Gastrocnemius medialis (tissue), 4 donors: ENCODE measurements around the gene CUX1. TPM values are rescaled to one million over a fixed set of nuclear protein-coding genes. Genes with fewer than 3 reads are reported as not detected.
A peak's percentile ranks its signal among the peaks of the same experiment; 100 is the strongest.
"Not testable (repeated sequence)": the region's sequence is repeated elsewhere in the genome, so short reads cannot be mapped to it uniquely, and the experiment has no call there.

ENCODE experiments used
- ATAC-seq, 2 donors: fragments of 150-250 bp; one replicate each; pipeline ENCODE4 v1.9.1; 2016
- DNase-seq, 2 donors: peaks; one replicate each; pipeline ENCODE4 v3.0.0-alpha.2; 2019
- H3K27ac ChIP-seq, 4 donors: fragments of 200-600 bp; sonication (generic); 1 replicate in 1 of 4; 2 replicates in 3 of 4; pipeline ENCODE4 v1.5.1; 2016 to 2018; ENCODE audit warnings: mild to moderate bottlenecking in 2 of 4, moderate library complexity in 1 of 4
- H3K27me3 ChIP-seq, 3 donors: fragments of 200-600 bp; sonication (generic) in 2 of 3; 1 replicate in 1 of 3; 2 replicates in 2 of 3; pipeline versions ENCODE4 v1.5.1 to v1.6.0; 2016 to 2019; ENCODE audit warnings: mild to moderate bottlenecking in 1 of 3, moderate library complexity in 1 of 3
- H3K36me3 ChIP-seq, 2 donors: fragments of 200-600 bp; sonication (generic) in 1 of 2; one replicate each; pipeline ENCODE4 v1.5.1; 2017 to 2018
- H3K4me1 ChIP-seq, 2 donors: fragments of 200-600 bp; sonication (generic) in 1 of 2; one replicate each; pipeline ENCODE4 v1.5.1; 2016 to 2017; ENCODE audit warnings: mild to moderate bottlenecking in 2 of 2
- H3K4me3 ChIP-seq, 4 donors: fragments of 200-600 bp; sonication (generic) in 3 of 4; 1 replicate in 1 of 4; 2 replicates in 3 of 4; pipeline ENCODE4 v1.5.1; 2016 to 2019; ENCODE audit warnings: mild to moderate bottlenecking in 2 of 4
- H3K9me3 ChIP-seq, 3 donors: fragments of 200-600 bp; sonication (generic) in 2 of 3; 1 replicate in 1 of 3; 2 replicates in 2 of 3; pipeline ENCODE4 v1.5.1; 2016 to 2019
- POLR2A ChIP-seq, 2 donors: fragments of 450-650 bp; IDR thresholded peaks; one replicate each; pipeline ENCODE4 v1.6.1; 2017; ENCODE audit warnings: antibody characterized with exemption in 2 of 2, mild to moderate bottlenecking in 2 of 2, moderate library complexity in 2 of 2
- in situ Hi-C, 4 donors: fragments of 200-750 bp; cut with MboI; loops; one replicate each; pipeline versions ENCODE4 v1.15.0 to v1.8.0; 2017; ENCODE audit warnings: low sequenced_read_pairs in 4 of 4
- intact Hi-C: fragments of 100-400 bp; cut with DNase I; formaldehyde crosslinking; loops from one replicate; pipeline ENCODE4 v1.15.1; 2023; ENCODE audit warnings: low total_unique reads
- total RNA-seq, 4 donors: library from RNA; depleted of rRNA; stranded (reverse); fragments of >200 nt; gene quantifications; one replicate each; pipeline versions ENCODE4 v1.1.0 to v1.2.3, GENCODE V29; 2016
- TF ChIP-seq, protein P1 (sequence below), 5 experiments: fragments of 450-650 bp in 3 of 5; fragments of 200-600 bp in 2 of 5; sonication (generic) in 2 of 5; IDR thresholded peaks in 4 of 5; conservative IDR thresholded peaks in 1 of 5; 1 replicate in 4 of 5; 2 replicates in 1 of 5; pipeline ENCODE4 v1.5.1; 2016 to 2019; ENCODE audit warnings: antibody characterized with exemption in 5 of 5, mild to moderate bottlenecking in 3 of 5, moderate library complexity in 3 of 5

The CUX1 gene
- total RNA-seq, 4 donors from 2014 or later: 44.1 to 57.9 (median 54.9) TPM

DNA sequence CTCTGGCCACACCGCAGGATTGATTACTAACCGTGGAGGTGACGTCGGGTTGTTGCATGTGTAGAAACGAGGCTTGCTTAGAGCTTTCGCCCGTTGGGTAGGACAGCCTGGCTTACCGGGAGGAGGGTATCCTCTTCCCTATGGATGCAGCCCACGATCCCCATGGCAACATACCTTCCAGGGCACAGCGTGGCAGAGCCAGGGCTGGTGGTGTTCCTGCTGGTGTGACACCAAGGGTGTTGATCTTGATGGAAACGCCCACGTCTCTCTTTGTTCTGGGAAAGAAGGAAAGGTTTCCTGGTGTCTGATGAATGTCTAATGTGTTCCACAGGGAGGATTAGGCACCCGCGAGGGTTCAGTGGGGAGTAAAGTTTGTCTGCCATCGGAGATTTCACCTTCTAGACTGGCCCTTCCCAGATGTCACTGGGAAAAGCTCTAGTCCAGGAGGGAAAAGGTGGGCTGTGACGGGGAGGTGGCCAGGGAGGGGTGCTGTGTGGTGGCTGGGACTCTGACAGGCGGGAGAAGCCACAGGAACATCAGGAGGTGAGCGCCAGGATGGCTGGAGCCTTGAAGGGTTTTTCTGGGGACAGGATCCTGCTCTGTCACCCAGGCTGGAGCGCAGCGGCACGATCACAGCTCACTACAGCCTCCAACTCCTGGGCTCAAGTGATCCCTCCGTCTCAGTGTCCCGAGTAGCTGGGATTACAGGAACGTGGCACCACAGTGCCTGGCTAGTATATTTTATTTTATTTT is 102.1 kb downstream of the CUX1 start:
- DNase-seq (no peak), ATAC-seq (no peak)
- peaks cover 0 to 15% of the 10 kb centered on the region in 2 donors for H3K36me3 ChIP-seq
- TF ChIP-seq, protein P1, sequence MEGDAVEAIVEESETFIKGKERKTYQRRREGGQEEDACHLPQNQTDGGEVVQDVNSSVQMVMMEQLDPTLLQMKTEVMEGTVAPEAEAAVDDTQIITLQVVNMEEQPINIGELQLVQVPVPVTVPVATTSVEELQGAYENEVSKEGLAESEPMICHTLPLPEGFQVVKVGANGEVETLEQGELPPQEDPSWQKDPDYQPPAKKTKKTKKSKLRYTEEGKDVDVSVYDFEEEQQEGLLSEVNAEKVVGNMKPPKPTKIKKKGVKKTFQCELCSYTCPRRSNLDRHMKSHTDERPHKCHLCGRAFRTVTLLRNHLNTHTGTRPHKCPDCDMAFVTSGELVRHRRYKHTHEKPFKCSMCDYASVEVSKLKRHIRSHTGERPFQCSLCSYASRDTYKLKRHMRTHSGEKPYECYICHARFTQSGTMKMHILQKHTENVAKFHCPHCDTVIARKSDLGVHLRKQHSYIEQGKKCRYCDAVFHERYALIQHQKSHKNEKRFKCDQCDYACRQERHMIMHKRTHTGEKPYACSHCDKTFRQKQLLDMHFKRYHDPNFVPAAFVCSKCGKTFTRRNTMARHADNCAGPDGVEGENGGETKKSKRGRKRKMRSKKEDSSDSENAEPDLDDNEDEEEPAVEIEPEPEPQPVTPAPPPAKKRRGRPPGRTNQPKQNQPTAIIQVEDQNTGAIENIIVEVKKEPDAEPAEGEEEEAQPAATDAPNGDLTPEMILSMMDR (IDR thresholded peaks at IDR 0.05 in 4 of 5, conservative IDR thresholded peaks at IDR 0.05 in 1 of 5): no peak
- no peak for TF ChIP-seq POLR2A (IDR thresholded peaks at IDR 0.05)
- H3K27ac ChIP-seq: peak overlapping the region; percentile 6 to 41 (median 24)
- no peaks in the 10 kb centered on the region for H3K27me3 ChIP-seq
- intact Hi-C loops: no loop called here
- H3K4me3 ChIP-seq: no peak overlapping the region
- peaks cover 24 to 35% of the 10 kb centered on the region in 2 donors for H3K4me1 ChIP-seq
- in situ Hi-C loops: no loop called here
- H3K9me3 ChIP-seq: no peaks in the 10 kb centered on the region

DNA sequence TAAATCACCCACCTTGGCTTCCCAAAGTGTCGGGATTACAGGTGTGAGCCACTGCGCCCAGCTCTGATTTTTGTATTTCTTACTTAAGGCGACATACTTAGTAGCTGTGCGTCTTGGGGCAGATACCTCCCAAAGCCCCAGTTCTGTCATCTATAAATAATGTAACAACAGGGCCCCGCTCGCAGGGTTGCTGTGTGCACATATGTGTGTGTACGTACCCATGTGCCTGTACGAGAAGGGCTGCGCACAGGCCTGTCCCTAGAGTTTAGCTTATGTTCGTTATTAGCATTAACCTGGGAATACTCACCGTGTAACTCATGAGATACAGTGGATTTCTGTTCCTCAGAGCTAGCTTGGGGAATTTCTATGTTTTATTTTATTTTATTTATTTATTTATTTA is 103.6 kb downstream of the CUX1 start:
- DNase-seq (peak in 1 of 2 donors; percentile 4), ATAC-seq (no peak)
- H3K36me3 ChIP-seq: peaks cover 0 to 15% of the 10 kb centered on the region in 2 donors
- intact Hi-C loops (no loop called here), in situ Hi-C loops (no loop called here)
- H3K9me3 ChIP-seq: no peaks in the 10 kb centered on the region
- TF ChIP-seq, protein P1 (IDR thresholded peaks at IDR 0.05 in 4 of 5, conservative IDR thresholded peaks at IDR 0.05 in 1 of 5): no peak
- TF ChIP-seq POLR2A (IDR thresholded peaks at IDR 0.05): no peak
- peaks cover 27 to 36% of the 10 kb centered on the region in 2 donors for H3K4me1 ChIP-seq
- peak overlapping the region in 1 of 4 donors; percentile 45 for H3K27ac ChIP-seq
- H3K4me3 ChIP-seq: no peak overlapping the region
- H3K27me3 ChIP-seq: no peaks in the 10 kb centered on the region

DNA sequence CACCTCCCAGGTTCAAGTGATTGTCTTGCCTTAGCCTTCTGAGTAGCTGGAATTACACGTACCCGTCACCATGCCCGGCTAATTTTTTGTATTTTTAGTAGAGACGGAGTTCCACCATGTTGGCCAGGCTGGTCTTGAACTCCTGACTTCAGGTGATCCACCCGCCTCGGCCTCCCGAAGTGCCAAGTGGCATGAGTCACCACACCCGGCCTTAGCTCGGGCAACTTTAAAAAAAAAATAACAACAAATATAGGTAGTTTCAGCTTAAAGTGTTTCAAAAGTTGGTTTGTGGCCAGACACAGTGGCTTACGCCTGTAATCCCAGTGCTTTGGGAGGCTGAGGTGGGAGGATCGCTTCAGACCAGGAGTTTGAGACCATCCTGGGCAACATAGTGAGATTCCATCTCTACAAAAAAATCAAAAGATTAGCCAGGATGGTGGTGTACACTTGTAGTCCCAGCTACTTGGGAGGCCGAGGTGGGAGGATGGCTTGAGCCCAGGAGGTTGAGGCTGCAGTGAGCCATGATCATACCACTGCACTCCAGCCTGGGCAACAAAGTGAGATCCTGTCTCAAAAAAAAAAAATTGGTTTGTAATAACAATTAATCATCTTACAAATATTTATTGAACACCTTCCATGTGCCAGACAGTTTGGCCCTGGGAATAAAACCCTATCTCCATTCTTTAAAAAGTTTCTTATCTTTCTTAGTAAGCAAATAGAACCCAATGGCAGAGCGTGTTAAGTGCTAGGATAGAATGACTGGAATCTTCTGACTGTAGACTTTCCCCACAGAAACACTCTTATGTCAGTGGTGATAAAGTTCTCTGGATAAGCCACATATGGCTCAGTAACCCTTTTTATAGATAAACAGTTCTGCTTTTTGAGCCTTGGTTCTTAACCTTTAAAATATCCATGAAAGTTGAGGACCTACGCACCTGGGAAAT is 104.4 kb downstream of the CUX1 start:
- H3K27me3 ChIP-seq, H3K9me3 ChIP-seq, in situ Hi-C loops, intact Hi-C loops, H3K4me3 ChIP-seq, H3K36me3 ChIP-seq, ATAC-seq, DNase-seq: not testable (repeated sequence)
- peak overlapping the region; percentile 81 to 94 (median 88) for H3K27ac ChIP-seq
- H3K4me1 ChIP-seq: peaks cover 30 to 39% of the 10 kb centered on the region in 2 donors

DNA sequence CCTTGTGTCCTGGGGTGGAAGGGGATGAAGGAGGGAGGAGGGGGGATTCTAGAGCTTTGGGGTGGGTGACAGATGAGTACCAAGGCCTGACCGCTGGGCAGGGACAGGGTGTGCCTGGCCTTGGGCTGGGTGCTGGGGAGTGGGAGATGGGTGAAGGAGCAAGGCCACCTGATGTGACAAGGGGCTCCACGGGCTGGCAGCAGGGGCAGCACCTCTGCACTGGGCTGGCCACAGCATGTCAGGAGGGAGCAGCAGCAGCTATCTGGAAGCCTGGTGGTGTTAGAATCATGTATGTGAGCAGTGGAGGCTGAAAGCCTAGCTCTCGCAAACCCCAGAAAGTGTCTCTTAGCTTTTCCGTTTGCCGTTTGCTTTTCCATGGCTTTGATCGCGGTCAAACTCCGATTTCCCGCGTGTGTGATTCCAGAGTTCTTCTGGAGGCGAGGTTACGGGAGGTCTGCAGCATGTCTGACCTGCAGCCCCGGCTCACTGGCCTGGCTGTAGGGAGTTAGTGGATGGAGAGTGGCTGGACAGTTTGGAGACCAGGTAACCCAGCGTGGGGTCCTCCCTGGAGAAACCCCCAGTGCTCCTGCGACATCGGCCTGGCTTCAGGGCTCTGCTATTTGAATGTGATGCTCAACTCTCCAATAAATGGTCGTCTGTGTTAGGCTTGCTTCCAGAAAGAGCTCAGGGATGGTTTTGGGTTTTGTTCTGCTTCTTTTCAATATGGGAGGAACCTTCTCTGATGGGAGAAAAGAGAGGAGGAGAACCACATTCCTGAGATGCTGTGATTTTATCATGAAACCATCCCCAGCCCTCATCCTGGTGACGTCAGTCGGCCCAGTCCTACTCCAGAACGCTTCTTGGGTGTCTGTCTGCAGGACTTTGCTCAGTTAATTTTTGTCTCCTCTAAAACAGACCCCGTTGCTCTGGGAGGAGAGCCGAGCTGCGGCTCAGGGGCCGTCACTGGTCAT is 105.5 kb downstream of the CUX1 start:
- Histone ChIP-seq H3K4me3 (no peak overlapping the region), H3K9me3 (no peaks in the 10 kb centered on the region), H3K27me3 (no peaks in the 10 kb centered on the region), H3K27ac (peak overlapping the region; percentile 81 to 94 (median 88)), H3K36me3 (no peaks in the 10 kb centered on the region), H3K4me1 (peaks cover 30 to 39% of the 10 kb centered on the region in 2 donors)
- DNase-seq (no peak), ATAC-seq (no peak)
- intact Hi-C loops (no loop called here), in situ Hi-C loops (no loop called here)
- TF ChIP-seq, protein P1 (IDR thresholded peaks at IDR 0.05 in 4 of 5, conservative IDR thresholded peaks at IDR 0.05 in 1 of 5): no peak
- TF ChIP-seq POLR2A (IDR thresholded peaks at IDR 0.05): no peak
